NT2/D1 (cell line): ENCODE measurements around the gene FAM163B.

Experiments
- DNase-seq: peaks from one replicate; pipeline ENCODE4 v3.0.0-alpha.2; 2011; ENCODE audit warnings: low read depth, low spot score
- H3K27me3 ChIP-seq: 2 replicates; pipeline ENCODE4 v1.6.0; 2011; ENCODE audit warnings: mild to moderate bottlenecking; ENCODE audit not compliant: insufficient read length, insufficient read depth
- H3K36me3 ChIP-seq: 2 replicates; pipeline ENCODE4 v1.6.1; 2011; ENCODE audit warnings: mild to moderate bottlenecking, low read length, mixed read lengths; ENCODE audit not compliant: insufficient read depth, insufficient read length
- H3K4me1 ChIP-seq: 2 replicates; pipeline ENCODE4 v1.5.1; 2011; ENCODE audit not compliant: insufficient read depth, insufficient read length
- H3K4me3 ChIP-seq: 2 replicates; pipeline ENCODE4 v1.5.1; 2011; ENCODE audit warnings: low read depth; ENCODE audit not compliant: insufficient read length
- H3K9ac ChIP-seq: 2 replicates; pipeline ENCODE4 v1.6.0; 2011; ENCODE audit warnings: low read depth; ENCODE audit not compliant: insufficient read length
- H3K9me3 ChIP-seq: 2 replicates; pipeline ENCODE4 v1.5.1; 2011; ENCODE audit warnings: mild to moderate bottlenecking, low read length; ENCODE audit not compliant: insufficient read depth
- SUZ12 ChIP-seq: IDR thresholded peaks from 2 replicates; pipeline ENCODE4 v1.6.1; 2011; ENCODE audit not compliant: insufficient read length, insufficient read depth; ENCODE audit errors: extremely low read depth
- YY1 ChIP-seq: IDR thresholded peaks from 2 replicates; pipeline ENCODE4 v1.6.1; 2011; ENCODE audit not compliant: insufficient read length, insufficient read depth
- ZNF274 ChIP-seq: IDR thresholded peaks from 2 replicates; pipeline ENCODE4 v1.6.1; 2011; ENCODE audit warnings: mild to moderate bottlenecking, low read depth, low read length

Gene FAM163B

DNA sequence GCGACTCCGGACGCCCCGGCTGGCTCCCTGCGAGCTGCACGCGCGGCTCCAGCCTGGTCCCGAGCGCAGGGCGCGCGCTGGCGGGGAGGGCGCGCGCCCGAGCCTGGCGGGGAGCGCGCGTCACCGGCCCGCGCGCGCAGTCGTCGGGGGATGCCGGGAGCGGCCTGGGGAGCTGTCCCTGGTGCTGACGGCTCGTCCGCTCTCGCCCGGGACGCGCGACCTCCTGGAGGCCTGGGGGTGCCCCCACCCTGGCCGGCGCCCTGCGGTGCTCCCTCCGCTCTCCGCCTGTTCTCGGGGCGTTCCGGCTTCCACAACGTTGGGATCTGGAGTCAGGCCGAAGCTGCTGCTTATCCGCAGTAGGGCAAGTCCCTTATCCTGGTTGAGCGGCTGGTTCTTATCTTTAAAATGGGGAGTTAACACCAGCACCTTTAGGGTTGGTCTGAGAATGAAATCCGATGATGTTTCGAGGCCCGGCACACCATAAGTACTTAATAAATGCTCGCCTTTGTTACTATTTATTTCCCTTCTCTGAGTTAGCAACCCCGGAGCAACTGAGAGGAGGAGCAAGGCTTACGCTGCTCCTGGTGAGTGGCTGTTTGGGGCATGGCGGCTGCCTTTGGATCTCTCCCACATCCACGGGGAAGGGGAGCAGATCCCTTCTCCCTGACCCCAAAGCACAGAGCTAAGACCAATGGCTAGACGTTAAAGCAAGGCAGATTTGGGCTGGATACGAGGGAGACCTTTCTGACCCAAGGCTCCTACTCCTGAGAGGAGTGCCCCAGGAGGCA is at the start of gene FAM163B:
Gene FAM163B (minus strand): TSS at position 79 of the 788 bp plus-strand sequence. CDS start 29,166 bp downstream, outside the sequence.
- Histone ChIP-seq H3K9me3 (no peaks in the 10 kb centered on the region), H3K36me3 (no peaks in the 10 kb centered on the region), H3K27me3 (peaks cover 65% of the 10 kb centered on the region), H3K4me1 (peaks cover 20% of the 10 kb centered on the region), H3K4me3 (peak within 1 kb of the TSS; percentile 49), H3K9ac (peak within 1 kb of the TSS; percentile 72)
- TF ChIP-seq YY1, result no peak
- no peak for TF ChIP-seq SUZ12
- TF ChIP-seq ZNF274, result no peak
- peak; percentile 27 for DNase-seq

DNA sequence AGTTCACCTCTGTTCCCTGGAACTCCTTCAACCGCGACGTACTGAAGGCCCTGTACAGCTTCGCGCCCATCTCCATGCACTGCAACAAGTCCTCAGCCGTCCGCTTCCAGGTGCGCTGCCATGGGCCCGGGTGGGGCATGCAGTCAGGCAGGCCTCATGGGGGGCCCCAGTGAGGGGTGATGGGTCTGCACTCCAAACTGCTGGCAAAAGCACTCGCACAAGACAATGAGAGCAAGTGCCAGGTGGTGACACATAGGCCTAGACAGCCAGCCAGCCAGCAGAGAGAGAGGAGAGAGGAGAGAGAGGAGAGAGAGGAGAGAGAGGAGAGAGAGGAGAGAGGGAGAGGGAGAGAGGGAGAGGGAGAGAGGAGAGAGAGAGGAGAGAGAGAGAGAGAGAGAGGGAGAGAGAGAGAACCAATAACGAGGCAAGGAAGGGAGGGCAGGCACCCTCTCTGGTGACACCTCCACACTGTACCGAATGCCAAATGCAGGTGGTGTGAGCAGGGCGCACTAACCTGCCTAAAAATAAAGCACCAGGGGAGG is 48.0 kb upstream of the FAM163B start:
- no peak for TF ChIP-seq SUZ12
- no peak for TF ChIP-seq YY1
- no peak for TF ChIP-seq ZNF274
- peaks cover 18% of the 10 kb centered on the region for H3K4me1 ChIP-seq
- H3K27me3 ChIP-seq, result peaks cover 38% of the 10 kb centered on the region
- no peak overlapping the region for H3K9ac ChIP-seq
- no peak overlapping the region for H3K4me3 ChIP-seq
- no peaks in the 10 kb centered on the region for H3K9me3 ChIP-seq
- no peak for DNase-seq
- H3K36me3 ChIP-seq, result no peaks in the 10 kb centered on the region

DNA sequence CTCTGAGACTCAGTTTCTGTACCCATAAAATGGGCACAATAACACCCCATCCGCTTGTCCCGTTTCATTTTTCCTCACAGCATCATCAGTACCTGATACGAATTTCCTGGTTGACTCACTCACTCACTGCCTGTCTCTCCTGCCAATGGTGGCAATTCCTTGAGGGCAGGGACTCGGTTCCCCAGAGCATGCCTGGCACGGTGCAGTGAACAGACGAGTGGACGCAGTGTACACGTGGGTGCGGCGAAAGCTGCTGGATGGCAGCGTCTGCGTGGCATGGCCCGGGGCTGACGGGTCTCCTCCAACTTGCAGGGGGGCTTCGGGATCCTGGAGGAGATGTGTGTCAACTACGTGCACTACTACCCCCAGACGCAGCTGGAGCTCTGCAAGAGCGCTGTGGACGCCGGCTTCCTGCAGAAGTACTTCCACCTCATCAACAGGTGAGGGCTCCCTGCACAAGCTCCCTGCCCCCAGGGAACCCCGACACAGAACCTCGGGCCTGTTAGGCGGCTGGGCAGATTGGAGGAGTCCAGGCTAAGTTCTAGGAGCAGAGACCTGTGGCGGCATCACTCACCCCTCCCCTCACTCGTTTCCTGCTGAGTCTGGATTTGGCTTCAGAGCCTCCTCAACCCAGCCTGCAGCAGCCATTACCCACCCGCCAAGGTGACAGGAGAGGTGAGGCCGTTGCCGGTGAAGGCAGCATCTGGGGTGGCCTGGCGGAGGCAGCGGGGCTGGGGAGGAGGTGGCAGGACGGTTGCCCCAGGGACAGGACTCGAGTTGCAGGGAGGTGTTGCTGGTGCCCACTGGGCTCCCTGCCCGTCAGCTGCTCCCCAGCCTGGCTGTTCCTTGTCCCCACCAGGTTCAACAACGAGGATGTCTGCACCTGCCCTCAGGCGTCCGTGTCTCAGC is 47.3 kb upstream of the FAM163B start:
- Histone ChIP-seq H3K36me3 (no peaks in the 10 kb centered on the region), H3K4me1 (peaks cover 18% of the 10 kb centered on the region), H3K9ac (peak overlapping the region; percentile 3), H3K4me3 (no peak overlapping the region), H3K27me3 (peaks cover 38% of the 10 kb centered on the region), H3K9me3 (no peaks in the 10 kb centered on the region)
- DNase-seq, result no peak
- TF ChIP-seq ZNF274 (no peak), SUZ12 (no peak), YY1 (no peak)

- H3K4me1 ChIP-seq, result peaks cover 18% of the 10 kb centered on the region
- no peaks in the 10 kb centered on the region for H3K9me3 ChIP-seq
- no peaks in the 10 kb centered on the region for H3K36me3 ChIP-seq
- DNase-seq, result no peak
- H3K4me3 ChIP-seq, result no peak overlapping the region
- peaks cover 41% of the 10 kb centered on the region for H3K27me3 ChIP-seq
- TF ChIP-seq ZNF274 (no peak), YY1 (no peak), SUZ12 (no peak)
- H3K9ac ChIP-seq, result no peak overlapping the region
These were observed 46.5 kb upstream of the FAM163B start for GRCh38 chr9:133655701-133656100.

DNA sequence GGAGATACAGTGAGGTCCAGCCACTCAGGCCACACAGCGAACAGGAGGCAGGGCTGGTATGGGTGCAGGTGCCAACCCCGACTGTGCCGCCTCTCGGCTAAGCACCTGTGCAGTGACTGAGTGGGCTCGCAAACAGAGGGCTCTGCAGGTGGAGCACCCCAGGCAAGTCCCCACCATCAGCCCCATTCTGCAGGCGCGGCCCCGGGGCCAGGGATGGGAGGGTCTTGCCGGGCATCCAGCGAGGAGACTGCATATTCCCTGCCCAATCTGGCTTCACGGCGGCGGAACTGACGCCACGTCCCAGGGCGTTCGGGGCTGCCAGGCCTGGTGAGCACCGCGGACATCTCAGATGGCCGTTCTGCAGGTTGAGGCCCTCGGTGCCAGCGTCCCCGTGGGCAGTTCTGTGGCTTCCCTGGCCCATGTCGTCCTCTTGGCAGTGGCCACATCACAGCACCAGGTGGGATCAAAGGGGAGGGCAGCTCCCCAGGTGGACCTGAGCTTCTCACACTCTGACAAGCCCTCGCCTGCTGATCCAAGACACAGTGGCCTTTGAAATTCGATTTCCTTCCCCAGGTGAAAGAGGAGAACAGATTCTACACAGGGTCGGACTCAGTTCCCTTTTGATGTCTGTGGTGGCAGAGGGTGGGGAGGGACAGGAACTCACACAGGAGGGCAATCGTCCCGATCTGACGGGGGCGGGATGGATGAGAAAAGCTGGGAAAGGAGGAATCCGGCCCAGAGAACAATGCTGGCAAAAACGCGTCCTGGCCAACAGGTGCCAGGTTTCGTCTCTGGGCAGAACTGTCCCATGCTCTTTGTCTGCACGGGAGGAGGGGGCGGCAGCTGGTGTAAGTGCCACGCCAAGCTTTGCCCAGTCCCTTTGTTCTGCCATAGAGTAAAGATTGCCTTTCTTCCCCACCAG is 45.8 kb upstream of the FAM163B start:
- TF ChIP-seq YY1 (no peak), SUZ12 (no peak), ZNF274 (no peak)

GRCh38 chr9:133653638-133654037 is 44.4 kb upstream of the FAM163B start:
- DNase-seq, result no peak
- TF ChIP-seq ZNF274, result no peak
- TF ChIP-seq YY1, result no peak
- no peak for TF ChIP-seq SUZ12
- H3K36me3 ChIP-seq, result no peaks in the 10 kb centered on the region
- no peak overlapping the region for H3K4me3 ChIP-seq
- no peak overlapping the region for H3K9ac ChIP-seq
- peaks cover 29% of the 10 kb centered on the region for H3K27me3 ChIP-seq
- peaks cover 13% of the 10 kb centered on the region for H3K4me1 ChIP-seq
- no peaks in the 10 kb centered on the region for H3K9me3 ChIP-seq

More for the DNA sequence above, 45.8 kb upstream of the FAM163B start:
- no peaks in the 10 kb centered on the region for H3K36me3 ChIP-seq
- H3K9me3 ChIP-seq, result no peaks in the 10 kb centered on the region
- no peak for DNase-seq
- H3K4me3 ChIP-seq, result no peak overlapping the region
- no peak overlapping the region for H3K9ac ChIP-seq
- peaks cover 18% of the 10 kb centered on the region for H3K4me1 ChIP-seq
- peaks cover 34% of the 10 kb centered on the region for H3K27me3 ChIP-seq

DNA sequence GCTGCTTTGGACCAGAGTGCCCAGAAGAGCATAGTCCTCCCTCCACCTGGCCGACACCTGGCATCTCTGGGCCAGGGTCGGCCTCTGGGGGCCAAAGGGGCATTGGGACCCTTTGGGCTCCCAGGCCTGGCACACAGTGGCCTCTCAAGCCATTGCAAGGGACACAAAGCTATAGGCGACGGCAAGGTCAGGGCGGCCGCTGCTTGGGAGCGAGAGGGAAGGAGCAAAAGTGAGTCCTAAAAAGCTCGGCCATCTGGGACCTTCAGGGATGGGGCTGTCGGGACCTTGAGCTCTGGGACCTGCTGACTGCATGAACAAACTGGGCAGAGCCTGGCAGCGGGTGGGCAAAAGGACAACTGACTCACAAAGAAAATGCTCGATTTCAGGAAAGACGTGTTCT is 40.8 kb upstream of the FAM163B start:
- Histone ChIP-seq H3K9me3 (no peaks in the 10 kb centered on the region), H3K4me3 (no peak overlapping the region), H3K9ac (no peak overlapping the region), H3K36me3 (no peaks in the 10 kb centered on the region), H3K4me1 (no peaks in the 10 kb centered on the region), H3K27me3 (peaks cover 16% of the 10 kb centered on the region)
- no peak for DNase-seq
- TF ChIP-seq YY1, result no peak
- no peak for TF ChIP-seq SUZ12
- TF ChIP-seq ZNF274, result no peak
